Cortex of kidney (tissue), 1 donor: ENCODE results near the gene TOP2B.

Experiments
- DNase-seq: peaks from one replicate; lab custom pipeline; 2025; lab: John Stamatoyannopoulos, UW

Gene TOP2B

DNA sequence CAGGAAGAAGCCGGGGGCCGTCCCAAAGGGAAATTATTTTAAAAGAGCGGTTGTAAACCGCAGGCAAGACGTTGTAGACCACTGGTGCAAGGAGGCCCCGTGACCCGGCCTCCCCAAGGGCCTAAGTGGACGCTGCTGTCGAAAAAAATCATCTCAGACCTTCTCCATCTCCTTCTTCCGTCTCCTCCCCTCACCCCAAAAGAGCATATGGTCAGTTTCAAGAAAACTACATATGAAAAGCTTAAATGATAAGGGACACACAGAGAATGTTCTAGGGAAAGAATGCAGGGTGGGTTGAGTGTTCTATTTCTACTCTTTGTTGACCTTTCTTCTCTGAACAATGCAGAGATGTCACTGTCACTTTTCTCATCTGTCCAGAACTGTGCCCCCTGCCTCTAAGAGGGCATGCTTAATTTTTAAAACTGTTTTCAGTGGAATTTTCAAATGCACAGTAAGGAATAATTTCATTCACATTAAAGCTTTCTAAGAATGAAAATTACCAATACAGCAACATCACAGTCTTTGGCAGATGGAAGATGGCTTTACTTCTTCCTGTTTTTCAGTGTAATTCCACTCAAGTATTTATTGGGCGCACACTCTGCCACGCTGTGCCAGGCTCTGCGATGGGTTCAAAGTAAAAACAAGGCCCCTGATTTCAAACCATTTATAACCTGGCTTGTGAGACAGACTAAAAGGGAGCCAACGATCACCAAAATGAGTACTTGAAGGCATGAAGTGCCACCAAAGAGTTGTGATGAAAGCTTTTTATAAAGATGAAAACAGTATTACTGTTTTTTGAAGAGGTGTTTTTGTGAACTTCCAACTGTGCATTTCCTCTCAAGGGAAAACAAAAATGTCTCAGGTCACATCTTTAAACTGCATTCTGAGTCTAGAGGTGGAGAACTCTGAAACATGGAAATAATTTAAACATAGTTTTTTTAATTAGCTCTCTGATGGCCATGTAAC is 891 bp upstream of the TOP2B start:
- DNase-seq: no peak

DNA sequence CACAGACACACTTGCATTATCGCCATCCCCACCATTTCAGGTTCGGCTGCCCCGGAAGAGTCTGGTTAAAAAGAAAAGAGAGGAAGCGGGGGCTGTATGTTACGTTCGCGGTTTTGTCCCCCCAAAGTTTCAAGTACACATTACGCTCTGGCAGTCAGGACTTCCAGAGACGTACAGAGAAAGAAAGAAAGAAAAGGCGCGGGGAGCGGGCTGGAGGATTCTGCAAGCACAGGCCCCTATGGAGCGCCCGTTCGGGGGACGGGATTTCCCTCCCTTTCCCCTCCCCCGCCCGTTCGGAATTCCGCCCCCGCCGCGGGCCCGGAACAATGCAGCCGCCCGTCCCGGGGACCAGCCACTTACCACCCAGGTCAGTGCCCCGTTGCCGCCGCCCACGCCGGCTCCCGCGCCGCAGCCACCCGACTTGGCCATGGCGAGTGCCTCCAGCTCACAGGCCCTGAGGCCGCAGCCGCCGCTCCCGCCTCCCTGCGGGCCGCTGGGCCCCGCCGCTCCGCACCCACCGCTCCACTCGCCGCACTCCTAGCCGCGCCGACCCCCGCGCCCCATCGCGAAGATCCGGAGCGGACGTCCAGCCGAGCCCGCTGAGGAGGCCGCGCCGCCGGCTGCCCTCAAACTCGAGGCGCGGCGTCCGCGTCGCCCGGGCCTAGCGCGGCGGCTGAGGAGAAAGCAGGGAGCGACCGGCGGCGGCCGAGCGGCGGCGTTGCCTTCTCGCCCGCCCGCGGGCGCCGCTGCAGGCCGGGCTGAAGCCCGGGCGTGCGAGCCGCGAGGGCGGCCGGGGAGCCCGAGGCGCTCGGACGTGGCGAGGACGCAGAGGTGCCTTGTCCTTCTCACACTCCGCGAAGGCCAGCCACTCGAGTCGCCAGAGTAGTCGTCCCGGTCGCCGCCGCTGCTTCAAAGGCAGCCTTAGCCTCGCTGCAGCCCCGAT is 567 bp downstream of the TOP2B start:
- DNase-seq: no peak

DNA sequence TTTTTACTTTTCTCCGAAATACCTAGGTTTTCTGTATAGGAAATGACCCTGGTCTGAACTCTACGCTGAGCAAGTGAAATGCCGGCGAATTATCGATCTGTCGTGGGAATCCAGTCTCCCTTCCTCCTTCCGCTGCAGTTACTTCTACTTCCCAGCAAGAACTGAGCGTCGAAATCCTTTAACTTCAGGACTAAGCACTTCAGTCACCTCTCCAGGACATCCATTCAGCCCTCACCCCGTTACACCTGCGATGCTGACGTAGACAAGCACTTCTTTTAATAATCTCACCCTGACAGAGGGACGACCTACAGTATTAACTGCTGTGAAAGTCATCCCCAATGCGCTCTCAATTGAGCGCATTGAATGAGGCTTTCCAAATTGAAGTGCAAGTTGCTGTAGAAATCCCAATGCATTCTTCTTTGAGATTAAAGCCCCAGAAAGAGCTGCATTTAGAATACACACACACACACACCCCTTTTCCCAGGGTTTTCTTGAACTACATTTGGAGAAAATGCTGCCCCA is 1.3 kb downstream of the TOP2B start:
- no peak for DNase-seq

DNA sequence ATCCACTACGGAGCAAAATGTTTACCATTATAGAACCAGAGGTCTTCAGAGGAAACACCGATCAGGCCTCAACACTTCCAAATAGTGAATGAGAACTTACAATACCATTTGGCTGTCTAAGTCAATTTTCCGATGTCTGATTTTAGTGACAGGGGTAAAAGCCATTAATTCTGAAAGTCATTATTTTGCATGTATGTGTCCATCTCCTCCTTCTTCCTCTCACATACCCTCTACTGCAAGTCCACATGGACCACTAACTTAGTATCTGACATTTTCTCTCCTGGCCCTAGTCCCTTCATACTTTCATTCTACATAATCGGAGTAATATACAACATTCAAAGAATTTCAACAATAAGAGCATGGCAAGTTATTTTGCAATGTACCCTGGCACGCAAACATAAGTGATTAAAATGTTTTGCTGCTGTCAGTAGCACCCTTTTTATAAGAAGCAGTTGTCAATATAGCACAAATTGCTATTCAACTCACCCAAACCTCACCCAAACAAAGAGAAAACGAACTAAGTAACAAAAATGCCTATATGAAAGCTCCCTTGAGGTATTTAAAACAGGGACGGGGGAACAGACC is 1.9 kb downstream of the TOP2B start:
- DNase-seq: no peak

DNA sequence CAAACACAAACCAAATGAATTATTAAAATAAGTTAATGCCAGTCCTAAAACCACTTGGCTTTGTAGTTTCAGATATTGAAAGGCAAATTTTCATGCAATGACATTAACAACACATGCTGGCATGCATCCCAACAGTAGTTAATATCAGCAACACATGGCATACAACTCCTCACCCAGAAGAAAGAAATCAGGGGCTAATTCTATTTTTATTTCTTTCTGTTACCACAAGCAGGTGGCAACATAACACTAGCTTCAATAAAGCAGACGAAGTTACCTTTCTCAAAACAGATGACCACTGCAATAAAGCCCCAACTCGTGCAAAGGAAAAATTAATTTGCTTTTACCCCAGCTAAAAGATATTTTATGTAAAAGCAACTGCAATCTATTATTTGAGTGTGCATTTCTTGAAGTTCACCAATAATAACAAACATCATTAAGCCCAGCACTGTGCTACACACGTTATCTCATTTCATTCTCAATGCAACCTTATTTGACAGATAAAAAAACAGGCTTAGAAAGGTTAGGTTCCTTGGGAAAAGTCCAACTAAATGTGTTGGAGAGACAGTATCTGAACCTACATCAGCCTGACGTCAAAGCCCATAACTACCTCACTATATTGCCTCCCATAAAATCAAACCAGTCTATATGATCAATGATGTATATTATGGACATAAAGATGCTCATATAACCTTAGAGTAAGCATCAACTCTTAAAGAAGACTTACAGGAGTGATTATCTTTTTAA is 2.8 kb downstream of the TOP2B start:
- no peak for DNase-seq

DNA sequence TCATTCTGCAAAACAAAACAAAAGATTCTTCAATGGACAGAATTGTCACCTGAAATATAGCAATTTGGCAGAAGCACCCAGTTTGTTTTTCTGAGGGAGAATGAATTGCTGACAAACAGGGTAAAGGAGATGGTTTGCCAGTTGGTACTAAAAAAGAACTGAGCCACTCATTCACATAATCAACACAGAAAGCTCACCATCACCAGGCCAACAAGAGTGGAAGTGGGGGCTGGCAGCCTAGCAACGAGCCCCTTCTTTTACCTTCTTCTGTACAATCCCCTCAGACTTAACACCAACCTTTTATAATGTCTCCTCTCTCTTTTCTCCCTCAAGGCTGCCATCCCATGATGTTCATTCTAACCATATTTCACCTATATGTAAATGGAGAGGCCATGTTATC is 5.9 kb downstream of the TOP2B start:
- no peak for DNase-seq

DNA sequence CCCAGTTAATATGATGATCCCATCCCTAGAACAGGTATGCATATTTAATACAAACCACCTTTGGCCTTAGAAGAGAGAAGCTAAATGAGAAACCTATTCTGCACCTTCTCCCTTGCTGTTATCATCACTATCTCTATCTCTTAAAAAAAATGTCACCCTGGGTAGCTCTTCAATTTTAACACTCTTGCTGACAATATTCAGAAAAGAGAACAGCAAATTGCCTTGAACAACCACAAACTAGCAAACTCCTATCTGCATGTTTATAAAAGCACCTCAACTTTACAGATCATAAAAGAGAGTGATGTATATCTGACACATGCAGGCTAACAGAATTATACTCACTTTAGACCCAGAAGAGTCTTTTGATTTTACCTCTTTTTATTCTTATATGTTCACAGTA is 7.4 kb downstream of the TOP2B start:
- no peak for DNase-seq

DNA sequence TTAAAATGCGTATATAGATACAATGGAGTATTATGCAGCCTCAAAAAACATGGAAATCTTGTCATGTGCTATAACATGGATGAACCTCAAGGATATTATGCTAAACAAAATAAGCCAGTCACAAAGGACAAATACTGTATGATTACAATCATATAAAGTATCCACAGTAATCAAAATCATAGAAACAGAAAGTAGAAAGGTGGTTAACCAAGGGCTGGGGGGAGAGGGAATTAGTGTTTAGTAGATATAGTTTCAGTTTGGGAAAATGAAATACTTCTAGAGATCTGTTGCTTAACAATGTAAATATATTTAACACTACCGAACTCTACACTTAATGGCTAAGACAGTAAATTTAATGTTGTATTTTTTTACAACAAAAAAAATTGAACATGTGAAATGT is 9.0 kb downstream of the TOP2B start:
- DNase-seq: no peak

DNA sequence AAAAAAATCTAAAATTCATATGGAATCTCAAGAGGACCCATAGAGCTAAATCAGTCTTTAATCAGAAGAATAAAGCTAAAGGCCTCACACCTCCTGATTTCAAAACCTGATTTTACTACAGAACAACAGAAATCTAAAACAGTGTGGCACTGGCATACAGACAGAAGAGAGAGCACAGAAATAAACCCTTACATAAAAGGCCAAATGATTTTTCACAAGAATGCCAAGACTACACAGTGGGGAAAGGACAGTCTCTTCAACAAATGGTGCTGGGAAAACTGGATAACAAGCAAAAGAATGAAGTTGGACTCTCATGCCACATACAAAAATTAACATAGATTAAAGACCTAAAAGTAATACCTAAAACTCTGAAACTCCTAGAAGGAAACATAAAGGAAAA is 10.1 kb downstream of the TOP2B start:
- no peak for DNase-seq

DNA sequence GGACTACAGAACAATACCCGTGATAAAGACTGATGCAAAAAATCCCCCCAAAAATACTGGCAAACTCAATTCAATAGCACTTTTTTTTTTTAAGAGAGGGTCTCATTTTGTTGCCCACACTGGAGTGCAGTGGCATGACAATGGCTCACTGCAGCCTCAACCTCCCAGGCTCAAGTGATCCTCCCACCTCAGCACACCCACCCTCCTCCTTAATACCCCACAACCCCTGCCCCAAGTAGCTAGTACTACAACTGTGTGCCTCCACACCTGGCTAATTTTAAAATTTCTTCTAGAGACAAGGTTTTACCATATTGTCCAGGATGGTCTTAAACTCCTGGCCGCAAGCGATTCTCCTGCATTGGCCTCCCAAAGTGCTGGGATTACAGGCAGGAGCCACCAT is 11.4 kb downstream of the TOP2B start:
- DNase-seq: no peak

DNA sequence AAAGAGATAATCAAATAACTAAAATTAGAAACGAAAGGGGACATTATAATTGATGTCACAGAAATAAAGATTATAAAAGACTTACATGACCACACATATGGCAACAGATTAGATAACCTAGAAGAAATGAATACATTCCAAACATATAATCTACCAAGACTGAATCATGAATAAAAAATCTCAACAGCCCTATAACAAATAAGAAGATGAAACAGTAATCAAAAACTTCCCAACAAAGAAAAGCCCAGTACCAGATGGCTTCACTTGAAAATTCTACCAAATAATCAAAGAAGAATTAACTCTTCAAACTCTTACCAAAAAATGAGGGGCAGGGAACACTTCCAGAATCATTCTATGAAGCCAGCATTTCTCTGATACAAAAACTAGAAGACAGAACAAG is 11.8 kb downstream of the TOP2B start:
- no peak for DNase-seq

DNA sequence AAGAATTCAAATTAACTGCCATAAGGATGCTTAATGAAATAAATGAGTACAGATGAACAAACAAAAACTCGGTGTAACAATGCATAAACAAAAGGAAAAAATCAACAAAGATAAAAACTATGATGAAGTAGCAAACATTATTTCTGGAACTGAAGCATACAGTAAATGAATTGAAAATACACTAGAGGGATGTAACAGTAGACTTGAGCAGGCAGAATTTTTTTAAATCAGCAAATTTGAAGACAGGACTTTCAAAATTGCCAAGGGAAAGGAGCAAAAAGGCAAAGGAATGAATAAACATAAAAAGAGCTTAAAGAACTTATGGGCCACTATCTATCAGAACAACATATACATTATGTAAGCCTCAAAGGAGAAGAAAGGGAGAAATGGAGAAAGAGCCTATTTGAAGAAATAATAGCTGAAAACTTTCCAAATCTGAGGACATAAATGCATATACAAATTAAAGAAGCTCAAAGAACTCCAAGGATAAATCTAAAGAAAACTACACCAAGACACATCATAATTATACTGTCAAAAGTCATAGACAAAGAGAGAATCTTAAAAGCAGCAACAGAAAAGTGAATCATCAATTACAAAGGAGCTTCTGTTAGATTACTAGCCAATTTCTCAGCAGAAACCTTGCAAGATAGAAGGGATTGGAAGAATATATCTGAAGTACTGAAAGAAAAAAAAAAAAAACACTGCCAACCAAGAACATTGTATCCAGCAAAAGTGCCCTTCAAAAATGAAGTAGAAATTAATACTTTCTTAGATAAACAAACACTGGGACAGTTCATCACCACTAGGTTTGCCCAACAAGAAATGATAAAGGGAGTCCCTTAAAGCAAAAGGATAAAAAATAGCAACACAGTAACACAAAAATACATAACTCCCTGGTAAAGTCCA is 15.5 kb downstream of the TOP2B start:
- DNase-seq: no peak

DNA sequence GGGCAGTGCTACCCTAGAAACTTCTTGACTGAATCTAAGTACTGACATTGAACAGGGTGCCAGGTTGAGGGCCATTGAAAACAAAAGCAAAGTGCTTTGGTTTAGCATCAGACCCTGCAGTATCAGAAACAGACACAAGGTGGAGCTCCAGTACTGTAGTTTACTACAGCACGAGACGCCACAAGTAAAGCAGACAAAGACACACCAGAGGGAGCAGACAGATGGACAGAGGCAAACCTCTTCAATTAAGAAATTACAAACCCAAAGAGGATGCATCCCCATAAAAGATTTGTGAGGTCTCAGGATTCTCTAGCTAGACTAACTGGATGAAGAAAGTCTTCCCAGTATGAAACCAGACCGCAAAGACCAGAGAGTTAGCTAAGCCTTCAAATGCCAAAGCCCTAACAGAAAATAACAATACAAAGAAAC is 16.6 kb downstream of the TOP2B start:
- DNase-seq: no peak

DNA sequence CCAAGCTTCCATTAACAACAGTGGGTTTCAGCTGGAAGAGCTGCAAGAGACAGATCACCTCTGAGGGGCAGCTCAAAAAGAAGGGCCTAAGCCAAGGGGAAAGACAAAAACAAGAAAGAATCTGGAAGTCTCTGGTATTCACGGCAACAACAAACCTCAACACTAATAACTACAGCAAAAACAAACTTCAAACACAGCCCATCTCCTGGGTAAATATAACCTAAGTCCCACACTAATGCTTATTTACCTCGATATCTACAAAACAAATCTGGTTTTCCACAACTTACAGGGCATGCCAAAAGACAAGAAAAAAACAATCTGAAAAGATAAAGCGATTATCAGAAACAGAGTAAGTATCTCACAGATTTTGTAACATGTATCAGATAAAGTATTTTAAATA is 29.7 kb downstream of the TOP2B start:
- DNase-seq: no peak

DNA sequence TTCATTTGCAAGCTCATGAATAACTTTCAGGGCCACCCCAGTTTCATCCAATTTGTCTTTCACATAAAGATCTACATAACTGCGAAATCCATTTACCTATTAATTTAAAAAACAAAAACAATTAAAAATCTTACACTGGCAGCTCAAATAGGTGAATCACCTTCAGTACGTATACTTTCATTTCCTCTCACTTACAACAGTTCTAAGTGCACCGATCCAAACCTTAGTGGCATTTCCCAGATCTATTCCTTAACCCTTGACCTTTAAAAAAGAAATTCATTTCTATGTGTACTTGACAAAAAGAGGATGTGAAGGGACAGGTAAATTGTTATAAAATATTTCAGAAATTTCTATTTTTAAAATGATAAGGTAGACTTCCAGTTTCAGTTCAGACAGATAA is 30.8 kb downstream of the TOP2B start:
- DNase-seq: no peak

DNA sequence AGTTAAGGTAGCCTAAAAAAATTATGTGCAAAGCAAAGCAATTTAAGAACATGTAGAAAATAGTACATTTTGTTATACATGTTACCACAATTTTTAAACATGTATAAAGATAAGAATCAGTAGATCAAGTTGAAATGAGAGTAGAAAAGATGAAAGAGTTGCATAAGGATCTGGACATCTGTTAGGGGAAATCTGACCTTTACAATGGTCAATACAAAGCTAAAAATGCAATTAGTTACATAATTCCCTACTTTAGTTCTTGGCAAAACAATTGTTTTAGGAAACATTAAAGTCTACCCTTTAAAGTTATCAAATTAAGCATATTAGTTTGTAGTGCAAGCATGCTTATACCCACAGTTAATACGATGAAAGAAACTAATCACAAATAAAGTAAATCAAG is 32.7 kb downstream of the TOP2B start:
- no peak for DNase-seq

DNA sequence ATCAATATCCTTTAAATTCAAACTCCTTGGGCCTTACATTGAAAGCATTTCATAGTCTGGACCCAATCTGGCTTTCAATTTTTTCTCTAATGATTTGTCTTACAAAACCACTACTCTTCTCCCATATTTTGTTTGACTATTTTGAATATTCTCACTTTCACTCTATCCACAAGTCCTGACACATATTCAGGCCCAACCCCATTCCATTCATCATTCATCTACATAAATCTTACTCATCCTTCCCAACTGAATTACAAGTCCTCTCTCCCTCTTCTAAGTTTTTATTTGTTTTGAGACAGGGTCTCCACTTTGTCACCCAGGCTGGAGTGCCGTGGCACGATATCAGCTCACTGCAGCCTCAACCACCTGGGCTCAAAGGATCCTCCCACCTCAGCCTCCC is 43.6 kb downstream of the TOP2B start:
- no peak for DNase-seq

DNA sequence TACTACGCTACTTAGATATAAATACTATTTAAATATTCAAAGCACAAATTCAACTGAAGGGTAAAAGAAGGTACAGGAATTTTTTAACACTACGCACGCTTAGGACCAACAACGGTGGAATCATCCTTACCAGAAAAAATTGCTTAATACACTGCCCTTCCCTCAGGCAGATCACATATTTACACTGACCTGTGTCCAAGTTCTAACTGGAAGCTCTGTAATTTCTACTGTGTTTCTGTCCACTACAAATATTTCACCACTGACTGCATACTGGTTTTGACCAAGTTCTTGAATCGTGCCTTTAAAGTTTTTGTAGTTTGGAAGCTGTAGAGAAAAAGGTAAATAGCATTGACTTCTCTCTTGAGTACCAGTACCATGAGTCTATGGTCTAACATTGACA is 44.2 kb downstream of the TOP2B start:
- no peak for DNase-seq

DNA sequence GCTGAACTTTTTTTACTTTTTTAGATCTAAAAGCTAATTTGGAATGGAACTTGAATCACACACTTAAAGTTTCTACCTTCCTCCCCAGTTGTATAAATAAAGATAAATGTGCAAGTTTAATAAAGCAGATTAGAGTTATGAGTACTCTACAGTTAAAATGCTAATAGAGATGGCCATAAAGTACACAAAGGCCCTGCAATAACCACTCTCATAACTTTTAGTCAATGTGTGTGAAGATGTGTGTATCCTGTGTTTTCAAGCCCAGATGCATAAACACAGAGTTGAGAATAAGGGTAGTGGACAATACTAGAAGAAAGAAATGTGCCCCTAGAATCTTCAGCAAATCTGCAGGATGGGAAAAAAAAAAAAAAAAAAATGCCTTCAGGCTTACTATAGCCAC is 45.3 kb downstream of the TOP2B start:
- DNase-seq: no peak

DNA sequence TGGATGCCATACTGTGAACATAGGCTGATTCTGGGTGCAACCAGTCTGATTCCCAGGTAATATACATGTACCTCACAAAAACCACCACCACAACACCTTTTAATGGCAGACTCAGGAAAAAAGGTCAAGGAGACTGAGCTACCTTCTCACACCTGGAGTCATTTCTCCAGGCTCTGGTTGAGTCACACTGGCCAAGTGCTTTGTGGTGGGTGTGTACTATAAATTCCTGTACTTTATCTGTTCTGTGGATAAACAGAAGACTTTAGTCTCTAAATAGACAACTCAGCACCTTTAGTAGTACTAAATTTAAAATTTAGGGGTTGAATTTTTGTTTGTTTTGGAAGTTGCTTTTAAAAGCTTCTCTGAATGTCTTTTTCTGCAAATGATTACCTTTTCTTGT is 46.7 kb downstream of the TOP2B start:
- no peak for DNase-seq

DNA sequence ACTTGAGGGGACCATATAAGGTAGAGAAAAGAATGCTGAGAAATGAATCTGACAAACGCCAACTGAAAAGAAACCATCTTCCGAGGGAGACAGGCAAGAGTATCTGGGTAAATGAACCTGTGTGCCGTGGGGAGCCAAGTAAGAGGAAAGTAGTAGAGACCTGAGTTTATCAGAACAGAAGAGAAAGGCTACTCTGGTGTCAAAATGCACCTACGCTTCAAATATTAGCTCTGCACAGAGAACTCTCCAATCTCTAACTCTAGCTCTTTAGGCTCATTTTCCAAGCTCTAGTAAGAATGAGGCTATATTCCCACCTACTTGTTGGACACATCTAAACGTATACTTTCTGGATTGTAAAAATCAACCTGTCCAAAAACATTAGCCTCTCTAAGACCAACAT is 53.5 kb downstream of the TOP2B start:
- DNase-seq: no peak
